T-helper 2 cell treated with Interferon-gamma antibody and Interleukin-4, amounts not matched to agents 5 μg/mL and 100 μg/mL, for 36 hours (primary cell): ENCODE measurements around the gene MARCHF11.

Source experiments
- DNase-seq: peaks from one replicate; pipeline ENCODE4 v3.0.0; 2021; ENCODE audit warnings: low spot score
- H3K27ac Mint-ChIP-seq: one replicate; pipeline ENCODE4 v1.8.0; 2021; ENCODE audit warnings: mild to moderate bottlenecking, mixed read lengths
- H3K27me3 Mint-ChIP-seq: one replicate; pipeline ENCODE4 v1.8.0; 2021; ENCODE audit warnings: low read depth, mixed read lengths
- H3K36me3 Mint-ChIP-seq: one replicate; pipeline ENCODE4 v1.8.0; 2021; ENCODE audit warnings: low read depth, mixed read lengths
- H3K4me1 Mint-ChIP-seq: one replicate; pipeline ENCODE4 v1.8.0; 2021; ENCODE audit warnings: low read depth, mixed read lengths
- H3K4me3 Mint-ChIP-seq: one replicate; pipeline ENCODE4 v1.8.0; 2022; ENCODE audit warnings: mild to moderate bottlenecking, moderate library complexity, mixed read lengths
- H3K9me3 Mint-ChIP-seq: one replicate; pipeline ENCODE4 v1.8.0; 2021; ENCODE audit warnings: mixed read lengths

MARCHF11 gene

GRCh38 chr5:16144416-16144815 is 35.2 kb downstream of the MARCHF11 start:
- no peak for DNase-seq
- no peaks in the 10 kb centered on the region for H3K36me3 Mint-ChIP-seq
- H3K4me1 Mint-ChIP-seq = no peaks in the 10 kb centered on the region
- H3K27ac Mint-ChIP-seq = no peak overlapping the region
- H3K9me3 Mint-ChIP-seq = no peaks in the 10 kb centered on the region
- no peak overlapping the region for H3K4me3 Mint-ChIP-seq
- H3K27me3 Mint-ChIP-seq = no peaks in the 10 kb centered on the region

- Mint-ChIP-seq H3K9me3 (no peaks in the 10 kb centered on the region), H3K27me3 (no peaks in the 10 kb centered on the region)
Observed at GRCh38 chr5:16143361-16144049, 36.1 kb downstream of the MARCHF11 start.

GRCh38 chr5:16140944-16141343 is 38.6 kb downstream of the MARCHF11 start:
- Mint-ChIP-seq H3K36me3 (no peaks in the 10 kb centered on the region), H3K4me1 (no peaks in the 10 kb centered on the region), H3K27ac (no peak overlapping the region), H3K27me3 (no peaks in the 10 kb centered on the region), H3K9me3 (peaks cover 8% of the 10 kb centered on the region), H3K4me3 (no peak overlapping the region)
- DNase-seq = no peak

More at GRCh38 chr5:16143361-16144049, 36.1 kb downstream of the MARCHF11 start:
- Mint-ChIP-seq H3K4me1 (no peaks in the 10 kb centered on the region), H3K27ac (no peak overlapping the region), H3K4me3 (no peak overlapping the region), H3K36me3 (no peaks in the 10 kb centered on the region)
- no peak for DNase-seq

GRCh38 chr5:16140417-16140816 is 39.2 kb downstream of the MARCHF11 start:
- DNase-seq = no peak
- H3K36me3 Mint-ChIP-seq = no peaks in the 10 kb centered on the region
- no peak overlapping the region for H3K4me3 Mint-ChIP-seq
- H3K9me3 Mint-ChIP-seq = peaks cover 8% of the 10 kb centered on the region
- H3K27me3 Mint-ChIP-seq = no peaks in the 10 kb centered on the region
- no peaks in the 10 kb centered on the region for H3K4me1 Mint-ChIP-seq
- H3K27ac Mint-ChIP-seq = no peak overlapping the region

GRCh38 chr5:16137177-16137576 is 42.4 kb downstream of the MARCHF11 start:
- Mint-ChIP-seq H3K4me1 (no peaks in the 10 kb centered on the region), H3K27ac (no peak overlapping the region), H3K9me3 (peaks cover 8% of the 10 kb centered on the region), H3K36me3 (no peaks in the 10 kb centered on the region), H3K4me3 (no peak overlapping the region), H3K27me3 (no peaks in the 10 kb centered on the region)
- DNase-seq = no peak

GRCh38 chr5:16135506-16135905 is 44.1 kb downstream of the MARCHF11 start:
- H3K27me3 Mint-ChIP-seq = no peaks in the 10 kb centered on the region
- no peak overlapping the region for H3K27ac Mint-ChIP-seq
- no peak for DNase-seq
- peaks cover 8% of the 10 kb centered on the region for H3K9me3 Mint-ChIP-seq
- H3K4me3 Mint-ChIP-seq = no peak overlapping the region
- no peaks in the 10 kb centered on the region for H3K36me3 Mint-ChIP-seq
- H3K4me1 Mint-ChIP-seq = no peaks in the 10 kb centered on the region

GRCh38 chr5:16135003-16135402 is 44.6 kb downstream of the MARCHF11 start:
- Mint-ChIP-seq H3K4me3 (no peak overlapping the region), H3K27ac (no peak overlapping the region), H3K4me1 (no peaks in the 10 kb centered on the region), H3K9me3 (peaks cover 8% of the 10 kb centered on the region), H3K36me3 (no peaks in the 10 kb centered on the region), H3K27me3 (no peaks in the 10 kb centered on the region)
- DNase-seq = no peak

- H3K4me1 Mint-ChIP-seq = no peaks in the 10 kb centered on the region
- no peaks in the 10 kb centered on the region for H3K27me3 Mint-ChIP-seq
- peaks cover 8% of the 10 kb centered on the region for H3K9me3 Mint-ChIP-seq
- H3K27ac Mint-ChIP-seq = no peak overlapping the region
- H3K36me3 Mint-ChIP-seq = no peaks in the 10 kb centered on the region
- DNase-seq = no peak
- H3K4me3 Mint-ChIP-seq = no peak overlapping the region
Observed at GRCh38 chr5:16134204-16134603, 45.4 kb downstream of the MARCHF11 start.

GRCh38 chr5:16131878-16132277 is 47.7 kb downstream of the MARCHF11 start:
- H3K4me3 Mint-ChIP-seq = no peak overlapping the region
- H3K27ac Mint-ChIP-seq = no peak overlapping the region
- H3K27me3 Mint-ChIP-seq = no peaks in the 10 kb centered on the region
- H3K4me1 Mint-ChIP-seq = no peaks in the 10 kb centered on the region
- no peaks in the 10 kb centered on the region for H3K36me3 Mint-ChIP-seq
- no peak for DNase-seq
- H3K9me3 Mint-ChIP-seq = no peaks in the 10 kb centered on the region

- no peak overlapping the region for H3K4me3 Mint-ChIP-seq
- no peak for DNase-seq
- no peaks in the 10 kb centered on the region for H3K4me1 Mint-ChIP-seq
- no peaks in the 10 kb centered on the region for H3K36me3 Mint-ChIP-seq
- no peak overlapping the region for H3K27ac Mint-ChIP-seq
- H3K27me3 Mint-ChIP-seq = no peaks in the 10 kb centered on the region
- H3K9me3 Mint-ChIP-seq = no peaks in the 10 kb centered on the region
Observed at GRCh38 chr5:16128944-16129343, 50.6 kb downstream of the MARCHF11 start.

GRCh38 chr5:16127865-16128544 is 51.6 kb downstream of the MARCHF11 start:
- H3K4me3 Mint-ChIP-seq = no peak overlapping the region
- no peaks in the 10 kb centered on the region for H3K9me3 Mint-ChIP-seq

GRCh38 chr5:16120579-16120978 is 59.0 kb downstream of the MARCHF11 start:
- Mint-ChIP-seq H3K36me3 (no peaks in the 10 kb centered on the region), H3K4me1 (no peaks in the 10 kb centered on the region), H3K27me3 (no peaks in the 10 kb centered on the region), H3K27ac (no peak overlapping the region), H3K9me3 (peaks cover 7% of the 10 kb centered on the region), H3K4me3 (no peak overlapping the region)
- no peak for DNase-seq

More at GRCh38 chr5:16127865-16128544, 51.6 kb downstream of the MARCHF11 start:
- H3K27ac Mint-ChIP-seq = no peak overlapping the region
- no peaks in the 10 kb centered on the region for H3K36me3 Mint-ChIP-seq
- no peak for DNase-seq
- H3K4me1 Mint-ChIP-seq = no peaks in the 10 kb centered on the region
- H3K27me3 Mint-ChIP-seq = no peaks in the 10 kb centered on the region

GRCh38 chr5:16119790-16120189 is 59.8 kb downstream of the MARCHF11 start:
- H3K9me3 Mint-ChIP-seq = peaks cover 7% of the 10 kb centered on the region

GRCh38 chr5:16115140-16115539 is 64.5 kb downstream of the MARCHF11 start:
- no peak for DNase-seq
- Mint-ChIP-seq H3K27me3 (no peaks in the 10 kb centered on the region), H3K4me3 (no peak overlapping the region), H3K9me3 (peaks cover 21% of the 10 kb centered on the region), H3K27ac (no peak overlapping the region), H3K36me3 (no peaks in the 10 kb centered on the region), H3K4me1 (no peaks in the 10 kb centered on the region)

More at GRCh38 chr5:16119790-16120189, 59.8 kb downstream of the MARCHF11 start:
- H3K36me3 Mint-ChIP-seq = no peaks in the 10 kb centered on the region
- H3K4me1 Mint-ChIP-seq = no peaks in the 10 kb centered on the region
- H3K27me3 Mint-ChIP-seq = no peaks in the 10 kb centered on the region
- H3K27ac Mint-ChIP-seq = no peak overlapping the region
- no peak overlapping the region for H3K4me3 Mint-ChIP-seq
- no peak for DNase-seq
